ENCODE results near the gene ZPR1. TPM values are rescaled to one million over a fixed set of nuclear protein-coding genes. Genes with fewer than 3 reads are reported as not detected.

Gene ZPR1
- total RNA-seq, 1 donor from 2014 or later: 19.4 TPM

DNA sequence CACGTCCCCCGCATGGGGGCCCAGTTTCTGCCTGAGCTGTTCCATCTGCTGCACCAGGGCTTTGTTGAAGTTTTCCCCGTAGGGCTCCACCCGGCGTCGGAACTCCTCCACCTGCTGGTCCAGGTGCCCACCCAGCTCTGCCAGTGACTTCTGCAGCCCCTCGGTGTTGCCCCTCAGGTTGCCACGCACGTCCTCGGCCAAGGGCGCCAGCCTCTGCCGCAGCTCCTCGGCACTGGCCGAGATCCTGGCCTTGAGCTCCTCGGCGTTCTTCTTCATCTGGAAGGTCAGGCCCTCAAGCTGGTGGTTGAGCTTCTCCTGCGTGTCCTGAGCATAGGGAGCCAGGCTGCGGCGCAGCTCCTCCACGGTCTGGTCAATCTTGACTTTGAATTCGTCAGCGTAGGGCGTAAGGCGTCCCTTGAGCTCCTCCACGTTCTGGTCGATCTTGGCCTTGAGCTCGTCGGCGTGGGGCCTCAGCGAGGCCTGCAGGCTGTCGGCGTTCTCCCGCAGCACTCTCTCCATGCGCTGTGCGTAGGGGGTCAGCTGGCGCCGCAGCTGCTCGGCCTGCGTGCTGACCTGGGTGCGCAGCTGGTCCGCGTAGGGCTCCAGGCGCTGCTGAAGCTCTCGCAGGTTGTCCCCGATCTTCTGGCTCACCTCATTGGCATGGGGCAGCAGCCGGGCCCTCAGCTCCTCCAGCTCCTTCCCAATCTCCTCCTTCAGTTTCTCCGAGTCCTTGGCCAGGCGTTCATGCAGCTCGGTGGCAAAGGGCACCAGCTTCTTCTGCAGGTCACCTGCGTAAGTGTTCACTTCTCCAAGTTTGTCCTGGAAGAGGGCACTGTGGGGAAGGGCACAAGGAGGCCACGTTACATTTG is 33.5 kb upstream of the ZPR1 start:
- Histone ChIP-seq H3K9me3 (no peaks in the 10 kb centered on the region), H3K4me3 (no peak overlapping the region), H3K27me3 (no peaks in the 10 kb centered on the region), H3K27ac (no peak overlapping the region), H3K4me1 (no peaks in the 10 kb centered on the region), H3K36me3 (no peaks in the 10 kb centered on the region)
- TF ChIP-seq POLR2A (IDR thresholded peaks at IDR 0.05) (no peak), POLR2AphosphoS5 (IDR thresholded peaks at IDR 0.05; ENCODE audit: insufficient read depth in 1 of 2, low read depth in 1 of 2) (no peak)
- TF ChIP-seq, protein P1, sequence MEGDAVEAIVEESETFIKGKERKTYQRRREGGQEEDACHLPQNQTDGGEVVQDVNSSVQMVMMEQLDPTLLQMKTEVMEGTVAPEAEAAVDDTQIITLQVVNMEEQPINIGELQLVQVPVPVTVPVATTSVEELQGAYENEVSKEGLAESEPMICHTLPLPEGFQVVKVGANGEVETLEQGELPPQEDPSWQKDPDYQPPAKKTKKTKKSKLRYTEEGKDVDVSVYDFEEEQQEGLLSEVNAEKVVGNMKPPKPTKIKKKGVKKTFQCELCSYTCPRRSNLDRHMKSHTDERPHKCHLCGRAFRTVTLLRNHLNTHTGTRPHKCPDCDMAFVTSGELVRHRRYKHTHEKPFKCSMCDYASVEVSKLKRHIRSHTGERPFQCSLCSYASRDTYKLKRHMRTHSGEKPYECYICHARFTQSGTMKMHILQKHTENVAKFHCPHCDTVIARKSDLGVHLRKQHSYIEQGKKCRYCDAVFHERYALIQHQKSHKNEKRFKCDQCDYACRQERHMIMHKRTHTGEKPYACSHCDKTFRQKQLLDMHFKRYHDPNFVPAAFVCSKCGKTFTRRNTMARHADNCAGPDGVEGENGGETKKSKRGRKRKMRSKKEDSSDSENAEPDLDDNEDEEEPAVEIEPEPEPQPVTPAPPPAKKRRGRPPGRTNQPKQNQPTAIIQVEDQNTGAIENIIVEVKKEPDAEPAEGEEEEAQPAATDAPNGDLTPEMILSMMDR (IDR thresholded peaks at IDR 0.05): no peak
- DNase-seq (ENCODE audit: extremely low spot score in 2 of 2): no peak
- intact Hi-C loops (cut with DNase I): no loop called here

DNA sequence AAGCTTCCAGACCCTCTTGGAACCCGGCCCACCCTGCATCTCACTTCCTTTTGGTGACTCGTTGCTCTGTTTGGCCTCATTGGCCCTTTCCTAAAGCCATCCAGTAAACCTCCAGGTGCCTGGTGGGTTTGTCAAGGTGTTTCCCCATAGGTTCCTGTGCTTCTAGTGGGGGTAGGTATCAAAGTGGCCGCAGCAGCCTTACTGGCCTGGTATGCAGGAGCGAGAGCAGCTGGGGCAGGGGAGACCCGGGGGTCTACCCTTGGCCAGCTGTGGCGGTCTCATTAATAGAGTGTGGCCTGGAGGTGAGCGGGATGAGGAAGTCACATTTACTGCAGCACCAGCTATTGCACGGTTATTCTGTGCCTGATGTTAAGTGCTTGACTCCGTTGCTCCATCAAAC is 31.2 kb upstream of the ZPR1 start:
- TF ChIP-seq, protein P1 (IDR thresholded peaks at IDR 0.05): no peak
- TF ChIP-seq POLR2AphosphoS5 (IDR thresholded peaks at IDR 0.05; ENCODE audit: insufficient read depth in 1 of 2, low read depth in 1 of 2): no peak
- TF ChIP-seq POLR2A (IDR thresholded peaks at IDR 0.05): no peak
- DNase-seq (ENCODE audit: extremely low spot score in 2 of 2): no peak

DNA sequence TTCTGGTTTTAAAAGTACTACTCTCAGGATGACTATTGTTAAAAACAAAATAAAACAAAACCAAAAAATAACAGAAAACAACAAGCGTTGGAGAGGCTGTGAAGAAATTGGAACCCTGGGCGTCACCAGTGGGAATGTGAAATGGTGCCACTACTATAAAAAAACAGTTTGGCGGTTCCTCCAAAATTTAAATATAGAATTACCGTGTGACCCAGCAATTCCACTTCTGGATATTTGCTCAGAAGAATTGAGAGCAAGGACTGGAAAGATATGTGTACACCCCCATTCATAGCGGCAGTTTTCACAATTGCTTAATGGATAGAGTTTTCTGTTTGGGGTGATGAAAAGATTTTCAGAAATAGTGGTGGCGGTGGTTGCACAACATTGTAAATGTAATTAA is 26.7 kb upstream of the ZPR1 start:
- H3K4me3 ChIP-seq: no peak overlapping the region
- H3K9me3 ChIP-seq: no peaks in the 10 kb centered on the region
- TF ChIP-seq POLR2AphosphoS5 (IDR thresholded peaks at IDR 0.05; ENCODE audit: insufficient read depth in 1 of 2, low read depth in 1 of 2) (no peak), POLR2A (IDR thresholded peaks at IDR 0.05) (no peak)
- TF ChIP-seq, protein P1 (IDR thresholded peaks at IDR 0.05): no peak
- intact Hi-C loops (cut with DNase I): no loop called here
- H3K36me3 ChIP-seq: no peaks in the 10 kb centered on the region
- H3K27ac ChIP-seq: no peak overlapping the region
- no peaks in the 10 kb centered on the region for H3K4me1 ChIP-seq
- H3K27me3 ChIP-seq: no peaks in the 10 kb centered on the region
- no peak for DNase-seq (ENCODE audit: extremely low spot score in 2 of 2)

More for the DNA sequence above, 31.2 kb upstream of the ZPR1 start:
- no peaks in the 10 kb centered on the region for H3K27me3 ChIP-seq
- H3K27ac ChIP-seq: no peak overlapping the region
- no peaks in the 10 kb centered on the region for H3K36me3 ChIP-seq
- H3K9me3 ChIP-seq: no peaks in the 10 kb centered on the region
- intact Hi-C loops (cut with DNase I): no loop called here
- H3K4me1 ChIP-seq: no peaks in the 10 kb centered on the region
- H3K4me3 ChIP-seq: no peak overlapping the region

DNA sequence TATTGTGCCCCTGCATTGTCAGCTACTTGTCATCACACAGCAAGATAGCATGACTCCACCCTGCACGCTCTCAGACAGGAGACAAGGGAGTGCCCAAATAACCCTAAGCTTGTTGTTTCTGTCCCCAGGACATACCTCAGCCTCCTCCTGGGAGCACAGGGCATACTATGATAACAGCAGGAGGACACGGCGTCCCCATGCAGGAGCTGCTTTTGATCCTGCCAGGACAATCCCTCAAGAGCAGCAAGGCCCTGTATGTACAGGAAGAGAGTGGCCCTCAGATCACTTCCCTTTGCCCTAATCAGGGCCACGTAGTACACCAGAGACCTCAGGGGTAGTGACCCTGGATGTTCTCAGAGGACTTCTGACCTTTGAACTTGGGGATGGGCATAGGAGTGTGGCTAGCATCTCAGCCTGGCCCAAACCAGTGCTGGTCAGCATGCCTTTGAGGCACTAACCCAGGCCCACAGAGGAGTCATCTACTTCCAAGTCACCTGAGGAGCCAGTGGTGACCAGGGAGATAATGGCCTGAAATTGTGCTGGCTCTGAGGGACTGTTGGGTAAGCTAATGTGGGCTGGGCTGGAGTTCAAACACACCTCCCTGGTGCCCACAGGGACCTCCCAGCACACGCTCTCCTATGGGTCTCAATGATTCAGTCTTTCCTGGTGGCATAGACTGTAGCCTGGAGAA is 26.1 kb upstream of the ZPR1 start:
- Histone ChIP-seq H3K27ac (no peak overlapping the region), H3K4me3 (no peak overlapping the region), H3K9me3 (no peaks in the 10 kb centered on the region), H3K27me3 (no peaks in the 10 kb centered on the region), H3K4me1 (no peaks in the 10 kb centered on the region), H3K36me3 (no peaks in the 10 kb centered on the region)
- intact Hi-C loops (cut with DNase I): no loop called here
- DNase-seq (ENCODE audit: extremely low spot score in 2 of 2): no peak
- TF ChIP-seq POLR2A (IDR thresholded peaks at IDR 0.05) (no peak), POLR2AphosphoS5 (IDR thresholded peaks at IDR 0.05; ENCODE audit: insufficient read depth in 1 of 2, low read depth in 1 of 2) (no peak)
- TF ChIP-seq, protein P1 (IDR thresholded peaks at IDR 0.05): no peak

DNA sequence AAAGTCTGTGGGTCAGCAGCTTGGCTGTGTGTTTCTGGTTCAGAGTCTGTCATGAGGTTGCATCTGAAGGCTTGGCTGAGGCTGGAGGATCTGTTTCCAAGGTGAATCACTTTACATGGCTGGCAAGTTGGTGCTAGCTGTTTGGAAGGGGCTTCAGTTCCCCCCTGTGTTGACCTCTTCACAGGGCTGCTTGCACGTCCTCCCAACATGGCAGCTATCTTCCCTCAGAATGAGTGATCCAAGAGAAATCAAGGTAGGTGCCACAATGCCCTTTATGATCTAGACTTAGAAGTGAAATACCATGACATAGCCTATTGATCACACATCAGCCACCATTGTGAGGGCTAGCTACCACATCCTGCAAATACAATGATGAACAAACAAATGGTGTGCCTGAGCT is 25.3 kb upstream of the ZPR1 start:
- H3K36me3 ChIP-seq: no peaks in the 10 kb centered on the region
- H3K27me3 ChIP-seq: no peaks in the 10 kb centered on the region
- no peak overlapping the region for H3K27ac ChIP-seq
- TF ChIP-seq POLR2A (IDR thresholded peaks at IDR 0.05) (no peak), POLR2AphosphoS5 (IDR thresholded peaks at IDR 0.05; ENCODE audit: insufficient read depth in 1 of 2, low read depth in 1 of 2) (no peak)
- TF ChIP-seq, protein P1 (IDR thresholded peaks at IDR 0.05): no peak
- H3K4me1 ChIP-seq: no peaks in the 10 kb centered on the region
- H3K4me3 ChIP-seq: no peak overlapping the region
- no peaks in the 10 kb centered on the region for H3K9me3 ChIP-seq
- DNase-seq (ENCODE audit: extremely low spot score in 2 of 2): no peak
- intact Hi-C loops (cut with DNase I): no loop called here
